GM13976 (cell line): Measurements from ENCODE around the gene KIF14.

Experiments
- DNase-seq: peaks from one replicate; pipeline ENCODE4 v3.0.0; 2012; ENCODE audit warnings: low spot score
- in situ Hi-C: fragments of 300-500 bp; cut with MboI; formaldehyde crosslinking; loops from one replicate; pipeline ENCODE4 v1.12.0; 2022; ENCODE audit warnings: low sequenced_read_pairs, mixed read lengths, inconsistent platforms; ENCODE audit not compliant: unreplicated experiment
- TF ChIP-seq, protein P1 (sequence below): IDR thresholded peaks from 2 replicates; pipeline ENCODE4 v1.5.1; 2012; ENCODE audit warnings: borderline replicate concordance, mild to moderate bottlenecking; ENCODE audit not compliant: insufficient read depth; ENCODE audit errors: extremely low read depth, missing control alignments, control extremely low read depth

The KIF14 gene

DNA sequence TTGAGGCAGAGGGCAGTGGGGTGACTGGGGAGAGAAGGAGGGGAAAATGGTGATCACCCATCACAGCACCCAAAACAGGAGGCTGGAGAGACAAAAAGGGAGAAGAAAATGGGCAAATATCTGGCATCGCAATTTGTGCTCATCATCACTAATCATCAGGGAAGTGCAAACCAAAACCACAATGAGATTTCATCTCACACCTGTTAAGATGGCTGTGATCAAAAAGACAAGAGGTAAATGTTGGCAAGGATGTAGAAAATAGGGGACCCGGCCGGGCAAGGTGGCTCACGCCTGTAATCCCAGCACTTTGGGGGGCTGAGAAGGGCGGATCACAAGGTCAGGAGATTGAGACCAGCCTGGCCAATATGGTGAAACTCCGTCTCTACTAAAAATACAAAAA lies 74.0 kb downstream of the KIF14 start:
- no peak for DNase-seq
- in situ Hi-C loops = no loop called here
- TF ChIP-seq, protein P1, sequence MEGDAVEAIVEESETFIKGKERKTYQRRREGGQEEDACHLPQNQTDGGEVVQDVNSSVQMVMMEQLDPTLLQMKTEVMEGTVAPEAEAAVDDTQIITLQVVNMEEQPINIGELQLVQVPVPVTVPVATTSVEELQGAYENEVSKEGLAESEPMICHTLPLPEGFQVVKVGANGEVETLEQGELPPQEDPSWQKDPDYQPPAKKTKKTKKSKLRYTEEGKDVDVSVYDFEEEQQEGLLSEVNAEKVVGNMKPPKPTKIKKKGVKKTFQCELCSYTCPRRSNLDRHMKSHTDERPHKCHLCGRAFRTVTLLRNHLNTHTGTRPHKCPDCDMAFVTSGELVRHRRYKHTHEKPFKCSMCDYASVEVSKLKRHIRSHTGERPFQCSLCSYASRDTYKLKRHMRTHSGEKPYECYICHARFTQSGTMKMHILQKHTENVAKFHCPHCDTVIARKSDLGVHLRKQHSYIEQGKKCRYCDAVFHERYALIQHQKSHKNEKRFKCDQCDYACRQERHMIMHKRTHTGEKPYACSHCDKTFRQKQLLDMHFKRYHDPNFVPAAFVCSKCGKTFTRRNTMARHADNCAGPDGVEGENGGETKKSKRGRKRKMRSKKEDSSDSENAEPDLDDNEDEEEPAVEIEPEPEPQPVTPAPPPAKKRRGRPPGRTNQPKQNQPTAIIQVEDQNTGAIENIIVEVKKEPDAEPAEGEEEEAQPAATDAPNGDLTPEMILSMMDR = no peak

DNA sequence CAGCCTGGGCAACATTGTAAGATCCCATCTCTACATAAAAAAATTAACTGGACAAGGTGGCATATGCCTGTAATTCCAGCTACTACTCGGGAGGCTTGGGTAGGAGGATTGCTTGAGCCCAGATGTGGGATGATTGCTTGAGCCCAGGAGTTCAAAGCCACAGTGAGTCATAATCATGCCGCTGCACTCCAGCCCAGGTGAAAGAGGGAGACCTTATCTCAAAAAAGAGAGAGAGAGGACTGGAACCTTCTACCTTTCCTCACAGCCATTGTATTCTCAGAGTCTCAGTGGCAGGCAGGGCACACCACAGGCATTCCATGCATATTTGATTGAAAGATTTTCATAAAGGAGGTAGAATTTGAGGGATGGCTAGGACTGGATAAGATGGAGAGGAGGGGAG lies 78.4 kb downstream of the KIF14 start:
- no peak for DNase-seq
- TF ChIP-seq, protein P1 = no peak
- in situ Hi-C loops = no loop called here

DNA sequence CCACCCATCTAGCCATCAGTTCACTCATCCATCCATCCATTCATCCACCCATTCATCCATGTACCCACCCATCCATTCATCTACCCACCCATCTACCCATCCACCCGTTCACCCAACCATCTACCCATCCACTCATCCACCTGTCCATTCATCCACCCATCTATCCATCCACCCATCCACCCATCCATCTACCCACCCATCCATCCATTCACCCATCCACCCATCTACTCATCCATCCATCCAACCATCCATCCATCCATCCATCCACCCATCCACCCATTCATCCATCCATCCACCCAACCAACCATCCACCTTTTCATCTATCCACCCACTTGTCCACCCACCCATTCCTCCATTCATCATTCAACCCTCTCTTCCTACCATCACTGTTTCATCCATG lies 80.3 kb downstream of the KIF14 start:
- in situ Hi-C loops = no loop called here

DNA sequence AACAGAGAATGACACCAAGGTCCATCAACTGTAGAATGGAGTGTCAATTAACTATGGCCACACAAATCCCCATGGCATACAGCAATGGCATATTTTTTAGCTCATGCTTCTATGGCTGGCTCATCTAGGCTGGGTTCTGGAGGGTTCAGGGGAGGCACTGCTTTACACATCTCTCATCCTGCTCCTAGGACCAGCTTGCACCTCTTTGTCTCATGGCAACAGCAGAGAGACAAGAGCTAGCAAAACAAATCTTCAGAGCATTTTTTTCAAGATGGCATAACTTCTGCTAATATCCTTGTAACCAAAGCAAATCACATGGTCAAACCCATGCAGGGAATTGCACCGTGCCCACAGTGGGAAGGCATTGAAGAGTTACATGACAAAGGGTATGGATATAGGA lies 82.4 kb downstream of the KIF14 start:
- TF ChIP-seq, protein P1 = no peak
- in situ Hi-C loops = no loop called here
- no peak for DNase-seq

More for the DNA sequence above, 80.3 kb downstream of the KIF14 start:
- no peak for DNase-seq
- TF ChIP-seq, protein P1 = no peak

DNA sequence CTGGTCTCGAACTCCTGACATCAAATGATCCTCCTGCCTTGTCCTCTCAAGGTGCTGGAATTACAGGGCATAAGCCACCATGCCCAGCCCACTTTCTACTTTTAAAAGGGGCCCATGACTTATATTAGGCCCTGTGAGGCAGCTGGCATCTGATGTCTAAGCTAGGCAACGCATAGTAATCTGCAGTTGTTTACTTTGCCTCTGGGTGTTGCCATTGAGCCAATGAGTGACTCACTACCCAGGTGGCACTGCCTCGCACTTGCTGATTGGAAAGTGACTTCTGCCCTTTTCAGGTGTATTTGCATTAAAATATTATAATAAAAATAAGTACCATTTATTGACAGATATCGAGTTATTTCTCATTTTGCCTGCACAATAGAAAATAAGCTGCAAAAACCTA lies 84.9 kb downstream of the KIF14 start:
- TF ChIP-seq, protein P1 = no peak
- in situ Hi-C loops = no loop called here
- DNase-seq = peak; percentile 32

DNA sequence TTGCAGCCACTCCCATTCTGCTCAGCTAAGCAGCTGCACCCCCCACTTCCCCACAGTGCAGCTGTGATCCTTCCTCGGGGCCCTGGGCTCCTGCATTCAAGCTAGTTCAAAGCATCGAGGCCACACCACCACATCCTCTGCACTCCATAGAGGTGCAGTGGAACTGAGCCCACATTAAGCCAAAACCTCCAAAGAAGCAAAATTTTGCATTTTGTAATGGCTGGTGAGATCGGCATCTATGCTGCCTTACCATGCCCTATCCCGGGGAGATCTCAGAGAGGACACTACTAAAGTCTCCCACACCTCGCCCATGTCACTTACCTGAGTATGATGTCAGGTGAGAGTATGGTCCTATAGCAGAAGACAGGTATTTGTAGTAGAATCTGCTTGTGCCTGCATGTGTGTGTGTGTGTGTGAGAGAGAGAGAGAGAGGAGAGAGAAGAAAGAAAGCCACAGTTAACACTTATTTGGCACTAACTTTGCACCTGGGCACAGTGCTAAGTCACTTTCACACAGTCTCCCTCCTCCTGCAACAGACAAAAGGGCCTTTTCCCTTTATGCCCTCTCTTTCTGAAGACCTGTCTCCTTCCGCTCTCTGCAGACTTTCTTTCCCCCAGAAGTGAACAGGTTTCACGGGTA lies 89.8 kb downstream of the KIF14 start:
- DNase-seq = no peak
- TF ChIP-seq, protein P1 = no peak
- in situ Hi-C loops = no loop called here
